ENCODE results near the gene EIF2B2.

EIF2B2 gene

DNA sequence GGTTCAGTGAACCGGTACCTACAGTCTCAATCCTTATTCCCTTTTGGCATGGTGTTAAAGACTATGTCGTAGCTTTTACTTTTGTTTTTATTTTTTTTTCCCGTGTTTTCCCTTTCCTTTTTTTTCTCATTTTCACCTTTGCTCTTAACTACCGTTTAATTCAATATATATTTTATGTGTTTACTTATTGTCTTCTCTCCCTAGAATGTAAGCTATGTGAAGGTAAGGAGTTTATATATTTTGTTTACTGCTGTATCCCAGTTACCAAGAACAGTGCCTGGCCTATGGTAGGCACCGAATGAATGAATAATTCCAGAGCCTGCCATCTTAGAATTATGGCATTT lies 48.8 kb downstream of the EIF2B2 start:
- no peak for DNase-seq (ENCODE audit: extremely low spot score)
- ChIA-PET POLR2A (no interaction called here), CTCF (interaction anchor here (0.6 kb wide), 1 partner anchor 293 kb away, joined by 8 read pairs; no protein-coding TSS in a partner anchor)
- TF ChIP-seq ARNT (IDR thresholded peaks at IDR 0.05) = no peak
- no peak for TF ChIP-seq ELF4 (IDR thresholded peaks at IDR 0.05)
- TF ChIP-seq FOXM1 (IDR thresholded peaks at IDR 0.05; ENCODE audit: borderline replicate concordance) = no peak
- no peak for TF ChIP-seq HDGF (IDR thresholded peaks at IDR 0.05; ENCODE audit: borderline replicate concordance)
- TF ChIP-seq SP1 (IDR thresholded peaks at IDR 0.05) = no peak
- no peak for TF ChIP-seq LEF1 (IDR thresholded peaks at IDR 0.05; ENCODE audit: borderline replicate concordance)
- TF ChIP-seq L3MBTL2 (conservative IDR thresholded peaks at IDR 0.05) = no peak
- no peak for TF ChIP-seq FOXK2 (IDR thresholded peaks at IDR 0.05)
- TF ChIP-seq CTBP1 (IDR thresholded peaks at IDR 0.05; ENCODE audit: borderline replicate concordance) = no peak
- no peak for TF ChIP-seq FOXA1 (IDR thresholded peaks at IDR 0.05)
- TF ChIP-seq TARDBP (IDR thresholded peaks at IDR 0.05) = no peak
- TF ChIP-seq NFRKB (IDR thresholded peaks at IDR 0.05) = no peak
- no peak for TF ChIP-seq SUZ12 (IDR thresholded peaks at IDR 0.05)
- TF ChIP-seq ZNF384 (IDR thresholded peaks at IDR 0.05) = no peak
- TF ChIP-seq PKNOX1 (IDR thresholded peaks at IDR 0.05) = no peak
- no peak for TF ChIP-seq BHLHE40 (IDR thresholded peaks at IDR 0.05; ENCODE audit: borderline replicate concordance)

DNA sequence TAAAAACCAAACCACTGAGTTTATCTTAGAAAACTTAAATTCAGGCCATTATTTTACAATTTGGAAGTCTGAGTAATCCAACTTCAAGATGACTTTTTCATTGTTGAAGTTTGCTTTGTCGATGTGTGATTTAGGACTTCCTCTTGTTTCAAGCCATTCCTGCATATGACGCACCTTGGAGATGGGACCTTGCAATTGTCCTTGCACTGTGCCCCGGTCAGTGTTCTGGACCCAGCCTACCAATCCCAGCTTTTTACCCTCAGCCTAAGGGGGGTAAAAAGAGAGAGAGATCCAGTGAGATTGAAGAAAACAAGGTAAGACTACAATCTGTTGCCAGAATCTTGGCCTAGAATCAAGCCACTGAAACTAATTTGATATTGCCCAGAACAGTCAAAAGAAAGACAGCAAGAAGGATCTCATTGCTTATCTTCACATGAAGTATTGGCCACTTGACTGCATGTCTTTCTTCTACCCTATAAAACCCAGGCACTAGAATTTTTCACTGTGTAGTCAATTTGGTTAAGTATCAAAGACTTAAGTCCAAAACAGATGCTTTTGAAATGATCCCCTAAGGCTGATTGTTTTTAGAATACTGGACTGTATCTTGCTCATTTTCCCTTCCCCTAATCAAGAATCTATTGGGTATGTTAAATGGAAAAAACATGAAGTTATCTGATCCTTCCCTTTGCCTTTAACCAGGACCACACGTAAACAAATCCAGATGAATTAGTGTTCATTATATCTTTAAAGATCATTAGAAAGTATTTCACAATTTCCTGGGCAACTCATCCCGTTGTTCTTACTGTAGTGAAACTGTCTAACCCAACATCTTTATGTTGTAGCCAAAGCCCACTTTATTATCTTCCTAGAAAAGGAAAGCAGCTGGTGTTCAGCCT lies 50.9 kb downstream of the EIF2B2 start:
- TF ChIP-seq FOXA1 (IDR thresholded peaks at IDR 0.05) (no peak), FOXK2 (IDR thresholded peaks at IDR 0.05) (no peak), ELF4 (IDR thresholded peaks at IDR 0.05) (no peak), L3MBTL2 (conservative IDR thresholded peaks at IDR 0.05) (no peak), SUZ12 (IDR thresholded peaks at IDR 0.05) (no peak), LEF1 (IDR thresholded peaks at IDR 0.05; ENCODE audit: borderline replicate concordance) (no peak)
- CTCF ChIA-PET = no interaction called here
- POLR2A ChIA-PET = no interaction called here
- no peak for DNase-seq (ENCODE audit: extremely low spot score)

DNA sequence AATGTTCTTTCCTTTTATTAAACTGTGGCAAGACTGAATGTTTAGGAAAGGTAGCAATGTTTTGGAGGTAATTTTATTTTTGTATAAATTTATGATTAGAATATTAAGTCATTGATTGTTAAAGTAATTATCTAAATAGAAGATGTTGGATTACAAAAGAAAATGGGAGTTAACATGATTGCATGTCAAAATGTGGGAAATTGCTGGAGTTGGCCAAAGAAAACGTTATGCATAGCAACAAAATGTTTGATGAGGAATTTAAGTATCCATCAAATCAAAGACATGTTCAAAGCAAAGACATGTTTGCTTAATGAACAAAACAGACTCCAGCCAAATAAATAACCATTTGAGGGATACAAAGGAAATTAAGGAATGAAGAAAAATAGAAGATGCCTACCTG lies 51.7 kb downstream of the EIF2B2 start:
- POLR2A ChIA-PET = no interaction called here
- CTCF ChIA-PET = no interaction called here
- no peak for TF ChIP-seq ELF4 (IDR thresholded peaks at IDR 0.05)
- no peak for TF ChIP-seq L3MBTL2 (conservative IDR thresholded peaks at IDR 0.05)
- TF ChIP-seq ZNF384 (IDR thresholded peaks at IDR 0.05) = no peak
- TF ChIP-seq FOXM1 (IDR thresholded peaks at IDR 0.05; ENCODE audit: borderline replicate concordance) = no peak
- no peak for TF ChIP-seq SP1 (IDR thresholded peaks at IDR 0.05)
- TF ChIP-seq CTBP1 (IDR thresholded peaks at IDR 0.05; ENCODE audit: borderline replicate concordance) = no peak
- TF ChIP-seq TARDBP (IDR thresholded peaks at IDR 0.05) = no peak
- no peak for DNase-seq (ENCODE audit: extremely low spot score)

DNA sequence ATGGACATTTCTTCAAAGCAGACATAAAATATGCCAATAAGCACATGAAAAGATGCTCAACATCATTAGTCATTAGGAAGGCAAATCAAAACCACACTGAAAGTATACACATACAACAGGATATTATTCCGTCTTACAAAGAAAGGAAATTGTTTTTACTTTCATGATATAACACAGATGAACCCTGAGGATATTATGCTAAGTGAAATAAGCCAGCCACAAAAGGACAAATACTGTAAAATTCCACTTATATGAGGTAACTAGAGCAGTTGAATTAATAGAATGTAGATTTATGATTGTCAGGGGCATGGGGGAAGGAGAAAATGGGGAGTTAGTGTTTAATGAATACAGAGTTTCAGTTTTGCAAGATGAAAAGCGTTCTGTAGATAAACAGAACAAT lies 56.9 kb downstream of the EIF2B2 start:
- no peak for DNase-seq (ENCODE audit: extremely low spot score)
- CTCF ChIA-PET = no interaction called here
- no peak for TF ChIP-seq HDGF (IDR thresholded peaks at IDR 0.05; ENCODE audit: borderline replicate concordance)
- TF ChIP-seq BHLHE40 (IDR thresholded peaks at IDR 0.05; ENCODE audit: borderline replicate concordance) = no peak
- TF ChIP-seq FOXM1 (IDR thresholded peaks at IDR 0.05; ENCODE audit: borderline replicate concordance) = no peak
- no peak for TF ChIP-seq SP1 (IDR thresholded peaks at IDR 0.05)
- TF ChIP-seq ELF4 (IDR thresholded peaks at IDR 0.05) = no peak
- TF ChIP-seq ARNT (IDR thresholded peaks at IDR 0.05) = no peak
- no peak for TF ChIP-seq FOXK2 (IDR thresholded peaks at IDR 0.05)
- TF ChIP-seq L3MBTL2 (conservative IDR thresholded peaks at IDR 0.05) = no peak
- no peak for TF ChIP-seq LEF1 (IDR thresholded peaks at IDR 0.05; ENCODE audit: borderline replicate concordance)
- no peak for TF ChIP-seq NFRKB (IDR thresholded peaks at IDR 0.05)
- TF ChIP-seq FOXA1 (IDR thresholded peaks at IDR 0.05) = no peak
- POLR2A ChIA-PET = no interaction called here

DNA sequence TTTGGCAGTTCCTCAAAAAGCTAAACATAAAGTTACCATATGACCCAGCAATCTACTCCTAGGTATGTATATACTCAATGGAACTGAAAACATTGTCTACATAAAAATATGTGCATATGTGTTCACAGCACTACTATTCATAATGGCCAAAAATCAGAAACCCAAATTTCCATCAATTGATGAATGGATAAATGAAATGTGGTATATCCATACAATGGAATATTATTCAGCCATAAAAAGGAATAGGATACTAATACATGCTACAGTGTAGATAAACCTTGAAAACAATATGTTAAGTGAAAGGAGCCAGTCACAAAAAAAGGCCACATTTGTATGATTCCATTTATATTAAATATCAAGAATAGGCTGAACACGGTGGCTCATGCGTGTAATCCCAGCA lies 57.7 kb downstream of the EIF2B2 start:
- no peak for DNase-seq (ENCODE audit: extremely low spot score)
- POLR2A ChIA-PET = no interaction called here
- TF ChIP-seq SUZ12 (IDR thresholded peaks at IDR 0.05) (no peak), LEF1 (IDR thresholded peaks at IDR 0.05; ENCODE audit: borderline replicate concordance) (no peak), NFRKB (IDR thresholded peaks at IDR 0.05) (no peak), PKNOX1 (IDR thresholded peaks at IDR 0.05) (no peak), BHLHE40 (IDR thresholded peaks at IDR 0.05; ENCODE audit: borderline replicate concordance) (no peak), ZNF384 (IDR thresholded peaks at IDR 0.05) (no peak), FOXK2 (IDR thresholded peaks at IDR 0.05) (no peak), ARNT (IDR thresholded peaks at IDR 0.05) (no peak), ELF4 (IDR thresholded peaks at IDR 0.05) (no peak), HDGF (IDR thresholded peaks at IDR 0.05; ENCODE audit: borderline replicate concordance) (no peak), CTBP1 (IDR thresholded peaks at IDR 0.05; ENCODE audit: borderline replicate concordance) (no peak), FOXA1 (IDR thresholded peaks at IDR 0.05) (no peak), TARDBP (IDR thresholded peaks at IDR 0.05) (no peak), SP1 (IDR thresholded peaks at IDR 0.05) (no peak), L3MBTL2 (conservative IDR thresholded peaks at IDR 0.05) (no peak)
- CTCF ChIA-PET = no interaction called here
